HL-60 (cell line): Measurements from ENCODE around the gene CYTH4.

Source experiments
- DNase-seq, 2 experiments: peaks; one replicate each; pipeline ENCODE4 v3.0.0-alpha.2; 2010 to 2020; ENCODE audit warnings: low read depth in 1 of 2, low spot score in 1 of 2
- H3K27ac ChIP-seq: fragments of 250-450 bp; sonication (Bioruptor Pico); replicated peaks from 2 replicates; pipeline ENCODE4 v1.5.1; 2020; ENCODE audit warnings: mild to moderate bottlenecking, moderate library complexity
- H3K27me3 ChIP-seq: fragments of 250-450 bp; sonication (Bioruptor Pico); 2 replicates; pipeline ENCODE4 v1.5.1; 2021; ENCODE audit warnings: mild to moderate bottlenecking, moderate library complexity; ENCODE audit not compliant: insufficient read depth, poor library complexity, severe bottlenecking
- H3K4me3 ChIP-seq: replicated peaks from 2 replicates; pipeline ENCODE4 v1.5.1; 2011; ENCODE audit warnings: mild to moderate bottlenecking, control low read depth, low read length; ENCODE audit not compliant: insufficient read depth
- CTCF ChIP-seq: IDR thresholded peaks from one replicate; pipeline ENCODE4 v1.5.1; 2011; ENCODE audit warnings: low read length, control low read depth, inconsistent platforms; ENCODE audit not compliant: insufficient read depth
- GABPA ChIP-seq: IDR thresholded peaks from 2 replicates; pipeline ENCODE4 v1.6.1; 2012; ENCODE audit warnings: low read depth
- POLR2AphosphoS5 ChIP-seq: IDR thresholded peaks from 2 replicates; pipeline ENCODE4 v1.6.1; 2012; ENCODE audit warnings: low read depth
- SPI1 ChIP-seq: IDR thresholded peaks from 2 replicates; pipeline ENCODE4 v1.6.1; 2012; ENCODE audit warnings: low read depth, mild to moderate bottlenecking, borderline replicate concordance
- TF ChIP-seq, protein P1 (sequence below): IDR thresholded peaks from 2 replicates; pipeline ENCODE4 v1.6.1; 2012; ENCODE audit warnings: low read depth; ENCODE audit not compliant: insufficient replicate concordance

CYTH4 gene

DNA sequence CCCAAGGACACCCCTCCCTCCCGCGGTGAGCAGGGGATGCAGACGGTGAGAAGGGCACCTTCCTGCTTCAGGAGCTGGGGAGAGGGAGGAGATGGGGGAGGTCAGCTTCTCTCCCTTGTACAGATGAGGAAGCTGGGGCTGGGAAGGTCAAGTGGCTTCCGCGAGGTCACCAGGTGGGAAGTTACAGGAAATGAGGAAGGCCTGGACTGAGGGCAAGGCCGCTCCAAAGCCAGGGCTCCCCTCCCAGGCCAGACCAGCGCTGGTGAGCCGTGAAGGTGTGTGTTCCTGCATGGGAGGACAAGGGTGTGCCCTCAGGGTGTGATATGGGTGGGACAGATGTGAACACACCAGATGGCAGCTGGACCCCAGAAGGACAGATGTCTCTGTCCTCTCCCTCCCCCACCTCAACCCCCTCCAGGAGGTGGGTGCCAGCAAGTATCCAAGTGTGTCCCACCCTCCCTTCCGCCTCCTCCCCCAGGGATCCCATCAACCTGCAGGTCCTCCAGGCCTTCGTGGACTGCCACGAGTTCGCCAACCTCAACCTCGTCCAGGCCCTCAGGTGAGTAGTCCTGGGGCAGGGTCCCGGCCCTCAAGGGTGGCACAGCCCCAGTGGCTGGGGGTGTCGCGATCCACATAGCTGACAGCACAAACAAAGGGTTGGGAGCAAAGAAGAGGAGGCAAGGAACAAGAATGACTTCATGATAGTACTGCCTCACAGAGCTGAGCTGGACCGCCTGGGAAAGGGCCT is 16.6 kb downstream of the CYTH4 start:
- peak in 1 of 2 experiments; percentile 47 for DNase-seq
- TF ChIP-seq POLR2AphosphoS5: no peak
- TF ChIP-seq SPI1: peak; percentile 28; the same call in 1 of the 2 replicates
- Histone ChIP-seq H3K27me3 (no peaks in the 10 kb centered on the region), H3K27ac (peak overlapping the region; percentile 92), H3K4me3 (no peak overlapping the region)

DNA sequence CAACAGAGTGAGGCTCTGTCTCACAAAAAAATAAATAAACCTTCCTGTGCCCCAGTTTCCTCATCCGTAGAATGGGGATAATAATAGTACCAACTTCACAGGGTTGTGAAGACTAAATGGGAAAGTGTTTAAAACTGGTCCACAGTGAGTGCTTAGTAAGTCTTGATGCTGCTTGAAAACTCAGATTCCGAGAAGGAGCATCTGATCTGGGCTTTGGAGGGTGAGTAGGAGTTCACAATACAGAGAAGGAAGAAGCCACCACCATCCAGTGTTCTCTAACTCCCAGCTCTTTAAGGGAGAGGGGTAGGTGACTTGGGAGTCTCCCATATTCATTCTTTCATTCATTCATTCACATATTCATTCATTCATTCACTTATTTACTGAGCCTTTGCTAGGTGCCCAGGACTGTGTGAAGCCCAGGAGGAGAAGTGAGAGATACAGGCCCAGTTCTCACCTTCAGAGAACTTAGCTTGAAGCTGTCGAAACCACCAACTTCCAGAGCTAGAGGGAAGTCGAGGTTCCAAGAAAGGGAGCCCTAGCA is 17.7 kb downstream of the CYTH4 start:
- DNase-seq: no peak
- H3K27ac ChIP-seq: peak overlapping the region; percentile 92
- TF ChIP-seq CTCF (no peak), POLR2AphosphoS5 (no peak), SPI1 (no peak), GABPA (no peak)
- TF ChIP-seq, protein P1, sequence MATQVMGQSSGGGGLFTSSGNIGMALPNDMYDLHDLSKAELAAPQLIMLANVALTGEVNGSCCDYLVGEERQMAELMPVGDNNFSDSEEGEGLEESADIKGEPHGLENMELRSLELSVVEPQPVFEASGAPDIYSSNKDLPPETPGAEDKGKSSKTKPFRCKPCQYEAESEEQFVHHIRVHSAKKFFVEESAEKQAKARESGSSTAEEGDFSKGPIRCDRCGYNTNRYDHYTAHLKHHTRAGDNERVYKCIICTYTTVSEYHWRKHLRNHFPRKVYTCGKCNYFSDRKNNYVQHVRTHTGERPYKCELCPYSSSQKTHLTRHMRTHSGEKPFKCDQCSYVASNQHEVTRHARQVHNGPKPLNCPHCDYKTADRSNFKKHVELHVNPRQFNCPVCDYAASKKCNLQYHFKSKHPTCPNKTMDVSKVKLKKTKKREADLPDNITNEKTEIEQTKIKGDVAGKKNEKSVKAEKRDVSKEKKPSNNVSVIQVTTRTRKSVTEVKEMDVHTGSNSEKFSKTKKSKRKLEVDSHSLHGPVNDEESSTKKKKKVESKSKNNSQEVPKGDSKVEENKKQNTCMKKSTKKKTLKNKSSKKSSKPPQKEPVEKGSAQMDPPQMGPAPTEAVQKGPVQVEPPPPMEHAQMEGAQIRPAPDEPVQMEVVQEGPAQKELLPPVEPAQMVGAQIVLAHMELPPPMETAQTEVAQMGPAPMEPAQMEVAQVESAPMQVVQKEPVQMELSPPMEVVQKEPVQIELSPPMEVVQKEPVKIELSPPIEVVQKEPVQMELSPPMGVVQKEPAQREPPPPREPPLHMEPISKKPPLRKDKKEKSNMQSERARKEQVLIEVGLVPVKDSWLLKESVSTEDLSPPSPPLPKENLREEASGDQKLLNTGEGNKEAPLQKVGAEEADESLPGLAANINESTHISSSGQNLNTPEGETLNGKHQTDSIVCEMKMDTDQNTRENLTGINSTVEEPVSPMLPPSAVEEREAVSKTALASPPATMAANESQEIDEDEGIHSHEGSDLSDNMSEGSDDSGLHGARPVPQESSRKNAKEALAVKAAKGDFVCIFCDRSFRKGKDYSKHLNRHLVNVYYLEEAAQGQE: no peak
- H3K27me3 ChIP-seq: no peaks in the 10 kb centered on the region
- no peak overlapping the region for H3K4me3 ChIP-seq

- DNase-seq: peak; percentile 84 to 93
- TF ChIP-seq SPI1 (peak; percentile 65; the same call in 1 of the 2 replicates), POLR2AphosphoS5 (peak; percentile 80), CTCF (no peak)
- no peaks in the 10 kb centered on the region for H3K27me3 ChIP-seq
- no peak overlapping the region for H3K4me3 ChIP-seq
- peak overlapping the region; percentile 92 for H3K27ac ChIP-seq
Observed at GRCh38 chr22:37300551-37301017, 18.3 kb downstream of the CYTH4 start.

GRCh38 chr22:37301144-37301830 is 19.0 kb downstream of the CYTH4 start:
- no peak for DNase-seq
- Histone ChIP-seq H3K27me3 (no peaks in the 10 kb centered on the region), H3K4me3 (no peak overlapping the region), H3K27ac (peak overlapping the region; percentile 92)
- no peak for TF ChIP-seq CTCF
- TF ChIP-seq SPI1: no peak
- TF ChIP-seq POLR2AphosphoS5: no peak
- TF ChIP-seq GABPA: no peak
- TF ChIP-seq, protein P1: no peak
